ENCODE results near the gene TLE2. TPM values are rescaled to one million over a fixed set of nuclear protein-coding genes. Genes with fewer than 3 reads are reported as not detected.

Gene TLE2
- total and polyA plus RNA-seq, 2 of the 4 experiments (the other 2 are of a cell fraction), result under 0.01 to 0.41 TPM

DNA sequence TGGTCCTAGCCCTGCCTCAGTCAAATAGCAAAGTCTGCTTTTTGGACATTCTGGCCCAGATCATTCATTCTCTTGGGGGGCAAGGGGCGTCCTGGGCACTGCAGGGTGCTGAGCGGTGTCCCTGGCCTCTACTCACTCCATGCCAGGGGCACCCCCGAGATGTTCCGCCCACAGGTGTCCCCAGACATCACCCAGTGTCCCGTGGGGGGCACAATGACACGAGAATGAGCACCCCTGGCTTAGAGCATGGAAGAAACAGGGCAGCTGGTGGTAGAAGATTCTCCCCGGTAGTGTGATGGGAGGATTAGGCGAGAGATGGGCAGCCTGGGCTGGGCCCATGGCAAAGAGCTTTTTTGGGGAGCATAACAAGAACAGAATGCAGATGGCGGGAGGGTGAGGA, 38.5 kb upstream of the TLE2 start:
- no peak overlapping the region for H3K27ac ChIP-seq (ENCODE audit: insufficient read depth, low read length)
- no peak for TF ChIP-seq RAD21 (IDR thresholded peaks at IDR 0.05; ENCODE audit: low read length)
- TF ChIP-seq, protein P1, sequence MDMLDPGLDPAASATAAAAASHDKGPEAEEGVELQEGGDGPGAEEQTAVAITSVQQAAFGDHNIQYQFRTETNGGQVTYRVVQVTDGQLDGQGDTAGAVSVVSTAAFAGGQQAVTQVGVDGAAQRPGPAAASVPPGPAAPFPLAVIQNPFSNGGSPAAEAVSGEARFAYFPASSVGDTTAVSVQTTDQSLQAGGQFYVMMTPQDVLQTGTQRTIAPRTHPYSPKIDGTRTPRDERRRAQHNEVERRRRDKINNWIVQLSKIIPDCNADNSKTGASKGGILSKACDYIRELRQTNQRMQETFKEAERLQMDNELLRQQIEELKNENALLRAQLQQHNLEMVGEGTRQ (IDR thresholded peaks at IDR 0.05; ENCODE audit: low read depth, low read length), result no peak
- no peak for TF ChIP-seq NFE2L2 (IDR thresholded peaks at IDR 0.05; ENCODE audit: low read depth, low read length)
- TF ChIP-seq CHD1 (IDR thresholded peaks at IDR 0.05; ENCODE audit: low read depth, low read length), result no peak
- TF ChIP-seq ELK1 (IDR thresholded peaks at IDR 0.05; ENCODE audit: borderline replicate concordance, low read depth, low read length), result no peak
- no peak for TF ChIP-seq RCOR1 (IDR thresholded peaks at IDR 0.05; ENCODE audit: insufficient replicate concordance, low read length)
- no peak for TF ChIP-seq BHLHE40 (IDR thresholded peaks at IDR 0.05; ENCODE audit: low read depth, low read length)
- TF ChIP-seq MXI1 (IDR thresholded peaks at IDR 0.05; ENCODE audit: borderline replicate concordance, low read depth, low read length), result no peak
- TF ChIP-seq CEBPB (IDR thresholded peaks at IDR 0.05; ENCODE audit: low read depth, low read length), result no peak
- no peak for TF ChIP-seq MAFK (IDR thresholded peaks at IDR 0.05; ENCODE audit: low read depth, low read length)
- no peak for TF ChIP-seq FOS (IDR thresholded peaks at IDR 0.05; ENCODE audit: low read depth, low read length)
- TF ChIP-seq MAZ (IDR thresholded peaks at IDR 0.05; ENCODE audit: borderline replicate concordance, low read depth, low read length), result no peak
- TF ChIP-seq SMC3 (IDR thresholded peaks at IDR 0.05; ENCODE audit: low read depth, low read length), result no peak
- no peak for TF ChIP-seq CTCF (conservative IDR thresholded peaks at IDR 0.05; ENCODE audit: low read depth, low read length)
- no peak for TF ChIP-seq RFX5 (IDR thresholded peaks at IDR 0.05; ENCODE audit: low read depth, low read length)
- no peak for ATAC-seq (ENCODE audit: low read depth)
- H3K4me1 ChIP-seq (ENCODE audit: control insufficient read depth, insufficient read depth, low read length), result peaks cover 6% of the 10 kb centered on the region
- peak overlapping the region; percentile 58 for H2AFZ ChIP-seq (replicated peaks; ENCODE audit: low read length, poor library complexity)
- no peak overlapping the region for H2AK5ac ChIP-seq (ENCODE audit: low read depth, low read length)
- BruUV-seq (replicated peaks), result no TSS peak
- no peaks in the 10 kb centered on the region for H3K9me3 ChIP-seq (ENCODE audit: control insufficient read depth, insufficient read depth, low read length)
- no peaks in the 10 kb centered on the region for H3K27me3 ChIP-seq (ENCODE audit: control insufficient read depth, insufficient read depth, low read length)
- no peak overlapping the region for H4K8ac ChIP-seq (ENCODE audit: low read depth in 2 of 2, low read length in 2 of 2)
- no peak overlapping the region for H4K5ac ChIP-seq (ENCODE audit: low read depth, low read length)
- no peak overlapping the region for H3K14ac ChIP-seq (replicated peaks; ENCODE audit: low read depth, low read length)
- H2AK9ac ChIP-seq (replicated peaks; ENCODE audit: low read depth, low read length, poor library complexity), result no peak overlapping the region
- H2BK120ac ChIP-seq (ENCODE audit: low read depth, low read length), result no peak overlapping the region
- no peaks in the 10 kb centered on the region; the same call in 1 of the 2 replicates for H3K9me1 ChIP-seq (ENCODE audit: insufficient read depth, low read length)
- H3K4ac ChIP-seq (ENCODE audit: low read depth, low read length), result no peak overlapping the region
- H3K79me1 ChIP-seq (ENCODE audit: low read depth in 1 of 2, low read length in 2 of 2), result peaks cover 0 to 6% of the 10 kb centered on the region in 2 experiments; a peak in 1 of 4 replicates
- H3K9ac ChIP-seq (ENCODE audit: low read depth, low read length), result no peak overlapping the region
- CTCF ChIA-PET, result interaction anchor here (0.6 kb wide), 1 partner anchor 21 kb away, joined by 6 read pairs; no protein-coding TSS in a partner anchor
- H3K4me3 ChIP-seq (ENCODE audit: insufficient read depth, low read depth, low read length), result no peak overlapping the region
- no peak overlapping the region for H3K56ac ChIP-seq (ENCODE audit: extremely low read depth, insufficient read depth, low read length)
- WGBS, 2 experiments (ENCODE audit: extremely low coverage in 2 of 2, insufficient read length in 1 of 2), result 84% methylated on average over 5 of the region's 9 CpGs; no CpG with 5 or more reads in 1 of the 2 experiments
- H2BK15ac ChIP-seq (ENCODE audit: low read depth, low read length), result no peak overlapping the region
- no peak overlapping the region for H2BK5ac ChIP-seq (ENCODE audit: low read depth, low read length, poor library complexity, severe bottlenecking)
- no peak overlapping the region for H3K4me2 ChIP-seq (ENCODE audit: low read depth, low read length)
- no peak overlapping the region for H2BK20ac ChIP-seq (ENCODE audit: low read depth, low read length)
- H3K23ac ChIP-seq (ENCODE audit: low read depth, low read length), result no peak overlapping the region
- dilution Hi-C loops (cut with HindIII; ENCODE audit: low sequenced_read_pairs, unreplicated experiment) (no loop called here), intact Hi-C loops (cut with micrococcal nuclease) (no loop called here), in situ Hi-C loops (cut with MboI; ENCODE audit: low sequenced_read_pairs) (no loop called here)
- H4K91ac ChIP-seq (ENCODE audit: insufficient read depth, low read depth, low read length), result no peak overlapping the region
- no peaks in the 10 kb centered on the region for H3K36me3 ChIP-seq (ENCODE audit: control insufficient read depth, insufficient read depth, low read length)
- no peak for DNase-seq
- POLR2A ChIA-PET (ENCODE audit: unreplicated experiment), result no interaction called here
- no peaks in the 10 kb centered on the region for H4K20me1 ChIP-seq (ENCODE audit: insufficient read depth, low read length)
- no peak overlapping the region for H3K18ac ChIP-seq (ENCODE audit: low read depth, low read length)
